Liver (tissue), 9 donors: Measurements from ENCODE around the gene PDE6B. TPM values are rescaled to one million over a fixed set of nuclear protein-coding genes. Genes with fewer than 3 reads are reported as not detected.

Source experiments
- DNase-seq: peaks from one replicate; pipeline ENCODE4 v3.0.0-alpha.2; 2017; ENCODE audit warnings: low spot score
- H3K27ac ChIP-seq, 2 donors: one replicate each; pipeline ENCODE4 v1.7.0; 2013; ENCODE audit warnings: inconsistent platforms in 2 of 2, low read length in 2 of 2, control low read depth in 1 of 2, low read depth in 1 of 2, mild to moderate bottlenecking in 1 of 2
- H3K27me3 ChIP-seq, 4 donors: one replicate each; pipeline versions ENCODE4 v1.6.1 to v1.7.0; 2013; ENCODE audit warnings: low read length in 3 of 4, inconsistent platforms in 1 of 4, mild to moderate bottlenecking in 1 of 4, moderate library complexity in 1 of 4; ENCODE audit not compliant: control insufficient read depth in 4 of 4, insufficient read depth in 4 of 4
- H3K36me3 ChIP-seq, 4 donors: one replicate each; pipeline versions ENCODE4 v1.6.1 to v1.7.0; 2013; ENCODE audit warnings: low read length in 3 of 4, mild to moderate bottlenecking in 3 of 4, low read depth in 1 of 4, moderate library complexity in 1 of 4; ENCODE audit not compliant: control insufficient read depth in 4 of 4, insufficient read depth in 3 of 4
- H3K4me1 ChIP-seq, 4 donors: one replicate each; pipeline versions ENCODE4 v1.6.1 to v1.7.0; 2013; ENCODE audit warnings: low read length in 3 of 4, mild to moderate bottlenecking in 3 of 4, moderate library complexity in 1 of 4; ENCODE audit not compliant: control insufficient read depth in 4 of 4, insufficient read depth in 4 of 4
- H3K4me3 ChIP-seq, 3 donors: one replicate each; pipeline versions ENCODE4 v1.6.1 to v1.7.0; 2013; ENCODE audit warnings: low read length in 3 of 3, control low read depth in 1 of 3, low read depth in 1 of 3, mild to moderate bottlenecking in 1 of 3
- H3K9ac ChIP-seq, 2 donors: one replicate each; pipeline ENCODE4 v1.7.0; 2013; ENCODE audit warnings: low read length in 2 of 2, mild to moderate bottlenecking in 2 of 2, moderate library complexity in 2 of 2, control low read depth in 1 of 2, low read depth in 1 of 2
- H3K9me3 ChIP-seq, 4 donors: one replicate each; pipeline versions ENCODE4 v1.6.1 to v1.7.0; 2013; ENCODE audit warnings: low read length in 3 of 4; ENCODE audit not compliant: control insufficient read depth in 4 of 4
- CTCF ChIP-seq: fragments of 150-350 bp; IDR thresholded peaks from 2 replicates; pipeline ENCODE4 v1.5.1; 2017; ENCODE audit warnings: improper control_type of control experiment, low read depth, low read length; ENCODE audit not compliant: missing input control
- EGR1 ChIP-seq, 2 donors: IDR thresholded peaks; 2 replicates each; pipeline ENCODE4 v1.6.1; 2016 to 2018; ENCODE audit warnings: antibody characterized with exemption in 2 of 2, low read depth in 2 of 2
- FOXA1 ChIP-seq: IDR thresholded peaks from 2 replicates; pipeline ENCODE4 v1.6.1; 2016; ENCODE audit warnings: antibody characterized with exemption
- FOXA2 ChIP-seq: IDR thresholded peaks from 2 replicates; pipeline ENCODE4 v1.6.1; 2016; ENCODE audit warnings: antibody characterized with exemption
- GABPA ChIP-seq, 2 donors: IDR thresholded peaks in 1 of 2; conservative IDR thresholded peaks in 1 of 2; 2 replicates each; pipeline ENCODE4 v1.6.1; 2016; ENCODE audit warnings: antibody characterized with exemption in 2 of 2, mild to moderate bottlenecking in 1 of 2, moderate library complexity in 1 of 2
- HNF4A ChIP-seq, 2 donors: conservative IDR thresholded peaks; 2 replicates each; pipeline ENCODE4 v1.6.1; 2016; ENCODE audit warnings: antibody characterized with exemption in 2 of 2, mild to moderate bottlenecking in 2 of 2
- HNF4G ChIP-seq: IDR thresholded peaks from 2 replicates; pipeline ENCODE4 v1.6.1; 2016; ENCODE audit warnings: antibody characterized with exemption
- JUND ChIP-seq, 2 donors: IDR thresholded peaks; 2 replicates each; pipeline ENCODE4 v1.6.1; 2016; ENCODE audit warnings: antibody characterized with exemption in 2 of 2
- MAX ChIP-seq: IDR thresholded peaks from 2 replicates; pipeline ENCODE4 v1.6.1; 2016; ENCODE audit warnings: antibody characterized with exemption
- NR2F2 ChIP-seq: IDR thresholded peaks from 2 replicates; pipeline ENCODE4 v1.6.1; 2016; ENCODE audit warnings: antibody characterized with exemption
- RXRA ChIP-seq, 2 donors: IDR thresholded peaks; 2 replicates each; pipeline ENCODE4 v1.6.1; 2017 to 2018; ENCODE audit warnings: antibody characterized with exemption in 2 of 2, mild to moderate bottlenecking in 1 of 2
- SP1 ChIP-seq: IDR thresholded peaks from 2 replicates; pipeline ENCODE4 v1.6.1; 2018; ENCODE audit warnings: antibody characterized with exemption, mild to moderate bottlenecking
- YY1 ChIP-seq: IDR thresholded peaks from 2 replicates; pipeline ENCODE4 v1.6.1; 2016; ENCODE audit warnings: antibody characterized with exemption, mild to moderate bottlenecking
- WGBS: extraction: QIAGEN DNeasy Blood & Tissue Kit; methylation state at CpG from one replicate; pipeline ENCODE4 v1.1.7; 2013; 5-methylcytosine and 5-hydroxymethylcytosine counted together
- polyA plus RNA-seq, 2 donors: library from polyadenylated mRNA; stranded (reverse) in 1 of 2; unstranded in 1 of 2; fragments of 200-250 nt in 1 of 2; fragments of >200 nt in 1 of 2; fragmentation: Nextera tagmentation in 1 of 2; extraction: Ambion mirVana in 1 of 2; gene quantifications; one replicate each; pipeline versions ENCODE4 v1.2.1 to v1.2.3, GENCODE V29; 2013 to 2015
- total RNA-seq, 2 donors: library from RNA; depleted of rRNA; stranded (reverse); fragments of >200 nt; gene quantifications; one replicate each; pipeline ENCODE4 v1.2.3, GENCODE V29; 2014
- TF ChIP-seq, protein P1 (sequence below): IDR thresholded peaks from 2 replicates; pipeline ENCODE4 v1.6.1; 2016; ENCODE audit warnings: antibody characterized with exemption, mild to moderate bottlenecking
- TF ChIP-seq, protein P2 (sequence below): IDR thresholded peaks from 2 replicates; pipeline ENCODE4 v1.6.1; 2016; ENCODE audit warnings: antibody characterized with exemption
- donor health status: healthy.
- donor health status: healthy.
- donor health status: healthy.
- donor health status: healthy.
- donor health status: healthy.

The PDE6B gene
- total and polyA plus RNA-seq, 4 donors = 0.28 to 7.3 (median 0.49) TPM

- Histone ChIP-seq H3K36me3 (no peaks in the 10 kb centered on the region), H3K27me3 (peaks cover 0 to 2% (median 0%) of the 10 kb centered on the region in 4 donors), H3K27ac (no peak overlapping the region), H3K4me3 (no peak overlapping the region), H3K4me1 (no peaks in the 10 kb centered on the region), H3K9ac (no peak overlapping the region), H3K9me3 (no peaks in the 10 kb centered on the region)
- no peak for DNase-seq
- WGBS = 74% methylated on average over 27 of the region's 27 CpGs
- TF ChIP-seq CTCF = no peak
- peak; percentile 43 for TF ChIP-seq NR2F2
These were observed 32.7 kb downstream of the PDE6B start for GRCh38 chr4:657834-658667.

DNA sequence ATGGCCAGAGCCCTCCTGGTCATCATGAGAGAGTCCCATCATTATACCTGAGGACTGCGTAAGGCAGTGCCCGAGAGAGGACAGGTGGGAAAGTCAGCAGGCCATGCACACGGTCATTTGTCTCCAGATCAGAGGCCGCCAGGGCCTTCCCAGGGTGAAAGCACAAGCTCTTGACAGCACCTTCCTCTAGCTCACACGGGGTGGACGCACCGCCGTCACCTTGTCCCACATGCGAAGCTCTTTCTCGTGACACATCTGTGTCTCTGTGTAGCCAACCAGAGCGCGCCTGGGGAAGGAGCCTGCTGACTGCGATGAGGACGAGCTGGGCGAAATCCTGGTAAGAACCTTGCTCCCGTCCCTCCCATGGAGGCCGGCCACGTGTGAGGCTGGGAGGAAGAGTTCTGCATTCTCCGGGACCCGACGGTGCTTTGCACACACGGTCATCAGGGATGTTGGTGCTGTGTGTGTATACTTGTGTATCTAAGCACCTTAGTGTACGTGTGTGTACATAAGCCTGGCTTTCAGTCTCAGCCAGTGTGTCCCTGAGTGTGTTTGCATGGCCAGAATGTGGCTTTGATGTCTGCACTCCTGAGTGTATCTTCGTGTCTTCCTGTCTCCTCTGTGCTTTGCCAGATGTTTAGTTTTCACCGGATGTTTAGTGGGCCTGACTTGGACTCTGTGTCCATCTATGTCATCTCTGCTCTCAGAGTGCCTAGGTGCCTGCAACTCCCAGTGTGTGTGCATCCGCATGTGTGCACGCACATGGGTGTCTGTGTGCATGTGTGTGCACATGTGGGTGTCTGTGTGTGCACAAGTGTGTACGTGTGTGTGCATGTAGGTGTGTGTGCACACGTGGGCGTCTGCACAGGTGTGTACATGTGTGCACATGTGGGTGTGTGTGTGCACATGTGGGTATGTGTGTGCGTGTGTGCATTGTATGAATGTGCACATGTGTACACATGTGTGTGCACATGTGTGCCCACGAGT, 33.6 kb downstream of the PDE6B start:
- peaks cover 0 to 2% (median 0%) of the 10 kb centered on the region in 4 donors for H3K27me3 ChIP-seq
- no peak overlapping the region for H3K4me3 ChIP-seq
- H3K4me1 ChIP-seq = no peaks in the 10 kb centered on the region
- no peak overlapping the region for H3K9ac ChIP-seq
- no peak overlapping the region for H3K27ac ChIP-seq
- H3K9me3 ChIP-seq = no peaks in the 10 kb centered on the region
- WGBS = 89% methylated on average over 32 of the region's 32 CpGs
- DNase-seq = no peak
- no peaks in the 10 kb centered on the region for H3K36me3 ChIP-seq
- TF ChIP-seq CTCF = no peak
- no peak for TF ChIP-seq MAX
- no peak for TF ChIP-seq NR2F2
- no peak for TF ChIP-seq HNF4A (conservative IDR thresholded peaks at IDR 0.05)
- TF ChIP-seq, protein P1, sequence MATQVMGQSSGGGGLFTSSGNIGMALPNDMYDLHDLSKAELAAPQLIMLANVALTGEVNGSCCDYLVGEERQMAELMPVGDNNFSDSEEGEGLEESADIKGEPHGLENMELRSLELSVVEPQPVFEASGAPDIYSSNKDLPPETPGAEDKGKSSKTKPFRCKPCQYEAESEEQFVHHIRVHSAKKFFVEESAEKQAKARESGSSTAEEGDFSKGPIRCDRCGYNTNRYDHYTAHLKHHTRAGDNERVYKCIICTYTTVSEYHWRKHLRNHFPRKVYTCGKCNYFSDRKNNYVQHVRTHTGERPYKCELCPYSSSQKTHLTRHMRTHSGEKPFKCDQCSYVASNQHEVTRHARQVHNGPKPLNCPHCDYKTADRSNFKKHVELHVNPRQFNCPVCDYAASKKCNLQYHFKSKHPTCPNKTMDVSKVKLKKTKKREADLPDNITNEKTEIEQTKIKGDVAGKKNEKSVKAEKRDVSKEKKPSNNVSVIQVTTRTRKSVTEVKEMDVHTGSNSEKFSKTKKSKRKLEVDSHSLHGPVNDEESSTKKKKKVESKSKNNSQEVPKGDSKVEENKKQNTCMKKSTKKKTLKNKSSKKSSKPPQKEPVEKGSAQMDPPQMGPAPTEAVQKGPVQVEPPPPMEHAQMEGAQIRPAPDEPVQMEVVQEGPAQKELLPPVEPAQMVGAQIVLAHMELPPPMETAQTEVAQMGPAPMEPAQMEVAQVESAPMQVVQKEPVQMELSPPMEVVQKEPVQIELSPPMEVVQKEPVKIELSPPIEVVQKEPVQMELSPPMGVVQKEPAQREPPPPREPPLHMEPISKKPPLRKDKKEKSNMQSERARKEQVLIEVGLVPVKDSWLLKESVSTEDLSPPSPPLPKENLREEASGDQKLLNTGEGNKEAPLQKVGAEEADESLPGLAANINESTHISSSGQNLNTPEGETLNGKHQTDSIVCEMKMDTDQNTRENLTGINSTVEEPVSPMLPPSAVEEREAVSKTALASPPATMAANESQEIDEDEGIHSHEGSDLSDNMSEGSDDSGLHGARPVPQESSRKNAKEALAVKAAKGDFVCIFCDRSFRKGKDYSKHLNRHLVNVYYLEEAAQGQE = no peak
- no peak for TF ChIP-seq YY1
- no peak for TF ChIP-seq SP1
- no peak for TF ChIP-seq HNF4G
- TF ChIP-seq GABPA (IDR thresholded peaks at IDR 0.05 in 1 of 2, conservative IDR thresholded peaks at IDR 0.05 in 1 of 2) = no peak
- no peak for TF ChIP-seq FOXA1
- no peak for TF ChIP-seq RXRA (IDR thresholded peaks at IDR 0.05)
- no peak for TF ChIP-seq JUND (IDR thresholded peaks at IDR 0.05)
- no peak for TF ChIP-seq EGR1 (IDR thresholded peaks at IDR 0.05; ENCODE audit: low read depth in 2 of 2)
- TF ChIP-seq FOXA2 = no peak
- TF ChIP-seq, protein P2, sequence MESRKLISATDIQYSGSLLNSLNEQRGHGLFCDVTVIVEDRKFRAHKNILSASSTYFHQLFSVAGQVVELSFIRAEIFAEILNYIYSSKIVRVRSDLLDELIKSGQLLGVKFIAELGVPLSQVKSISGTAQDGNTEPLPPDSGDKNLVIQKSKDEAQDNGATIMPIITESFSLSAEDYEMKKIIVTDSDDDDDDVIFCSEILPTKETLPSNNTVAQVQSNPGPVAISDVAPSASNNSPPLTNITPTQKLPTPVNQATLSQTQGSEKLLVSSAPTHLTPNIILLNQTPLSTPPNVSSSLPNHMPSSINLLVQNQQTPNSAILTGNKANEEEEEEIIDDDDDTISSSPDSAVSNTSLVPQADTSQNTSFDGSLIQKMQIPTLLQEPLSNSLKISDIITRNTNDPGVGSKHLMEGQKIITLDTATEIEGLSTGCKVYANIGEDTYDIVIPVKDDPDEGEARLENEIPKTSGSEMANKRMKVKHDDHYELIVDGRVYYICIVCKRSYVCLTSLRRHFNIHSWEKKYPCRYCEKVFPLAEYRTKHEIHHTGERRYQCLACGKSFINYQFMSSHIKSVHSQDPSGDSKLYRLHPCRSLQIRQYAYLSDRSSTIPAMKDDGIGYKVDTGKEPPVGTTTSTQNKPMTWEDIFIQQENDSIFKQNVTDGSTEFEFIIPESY = no peak
